Measurements from ENCODE around the gene MAP9. TPM values are rescaled to one million over a fixed set of nuclear protein-coding genes. Genes with fewer than 3 reads are reported as not detected.

MAP9 gene
- polyA plus RNA-seq, 1 of the 3 experiments (the other 2 are of a cell fraction) = 4.1 TPM

DNA sequence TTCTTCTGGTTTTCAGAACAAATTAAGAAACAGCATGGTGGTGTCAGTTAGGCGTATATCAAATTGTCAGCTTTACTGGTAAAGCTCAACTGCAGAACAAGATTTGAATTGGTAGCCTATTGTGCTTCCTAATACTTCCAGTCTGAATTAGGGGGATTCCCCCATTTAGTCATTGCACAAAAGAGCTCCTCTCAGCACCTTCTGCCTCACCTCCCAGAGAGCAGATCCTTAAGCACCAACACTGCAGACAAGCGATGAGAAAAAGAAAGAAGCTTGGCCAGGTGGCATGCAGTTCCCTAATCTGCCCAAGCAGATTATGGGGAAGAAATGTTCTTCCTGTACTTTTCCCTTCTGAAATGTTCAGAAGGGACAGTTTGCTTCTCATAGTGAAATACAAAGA, 9.2 kb downstream of the MAP9 start:
- H3K9me2 ChIP-seq = no peaks in the 10 kb centered on the region
- no peaks in the 10 kb centered on the region for H3K9me3 ChIP-seq
- no peak for TF ChIP-seq FOXJ3 (CRISPR knock-in tag; IDR thresholded peaks at IDR 0.05)
- no peak for TF ChIP-seq RXRA (IDR thresholded peaks at IDR 0.05; ENCODE audit: borderline replicate concordance, low read depth)
- no peak for TF ChIP-seq PBX3 (IDR thresholded peaks at IDR 0.05)
- TF ChIP-seq, protein P1, sequence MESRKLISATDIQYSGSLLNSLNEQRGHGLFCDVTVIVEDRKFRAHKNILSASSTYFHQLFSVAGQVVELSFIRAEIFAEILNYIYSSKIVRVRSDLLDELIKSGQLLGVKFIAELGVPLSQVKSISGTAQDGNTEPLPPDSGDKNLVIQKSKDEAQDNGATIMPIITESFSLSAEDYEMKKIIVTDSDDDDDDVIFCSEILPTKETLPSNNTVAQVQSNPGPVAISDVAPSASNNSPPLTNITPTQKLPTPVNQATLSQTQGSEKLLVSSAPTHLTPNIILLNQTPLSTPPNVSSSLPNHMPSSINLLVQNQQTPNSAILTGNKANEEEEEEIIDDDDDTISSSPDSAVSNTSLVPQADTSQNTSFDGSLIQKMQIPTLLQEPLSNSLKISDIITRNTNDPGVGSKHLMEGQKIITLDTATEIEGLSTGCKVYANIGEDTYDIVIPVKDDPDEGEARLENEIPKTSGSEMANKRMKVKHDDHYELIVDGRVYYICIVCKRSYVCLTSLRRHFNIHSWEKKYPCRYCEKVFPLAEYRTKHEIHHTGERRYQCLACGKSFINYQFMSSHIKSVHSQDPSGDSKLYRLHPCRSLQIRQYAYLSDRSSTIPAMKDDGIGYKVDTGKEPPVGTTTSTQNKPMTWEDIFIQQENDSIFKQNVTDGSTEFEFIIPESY (IDR thresholded peaks at IDR 0.05; ENCODE audit: borderline replicate concordance, low read depth) = no peak
- TF ChIP-seq REST (IDR thresholded peaks at IDR 0.05; ENCODE audit: low read depth, low read length) = no peak
- TF ChIP-seq RFX5 (IDR thresholded peaks at IDR 0.05; ENCODE audit: low read length) = no peak
- no peak for TF ChIP-seq SMC3 (IDR thresholded peaks at IDR 0.05; ENCODE audit: low read depth, low read length)
- no peak for TF ChIP-seq TEAD4 (IDR thresholded peaks at IDR 0.05; ENCODE audit: borderline replicate concordance, insufficient read depth)
- TF ChIP-seq TAF1 (IDR thresholded peaks at IDR 0.05; ENCODE audit: borderline replicate concordance, low read depth, low read length) = no peak
- TF ChIP-seq MAX (IDR thresholded peaks at IDR 0.05; ENCODE audit: low read depth) = no peak
- TF ChIP-seq SIN3A (IDR thresholded peaks at IDR 0.05; ENCODE audit: borderline replicate concordance, low read depth, low read length) = no peak
- TF ChIP-seq YY1 (IDR thresholded peaks at IDR 0.05; ENCODE audit: low read depth) = no peak
- TF ChIP-seq JUND (IDR thresholded peaks at IDR 0.05) = no peak
- no peak for TF ChIP-seq EZH2phosphoT487 (IDR thresholded peaks at IDR 0.05; ENCODE audit: borderline replicate concordance, low read depth)
- no peak for TF ChIP-seq MEF2A (IDR thresholded peaks at IDR 0.05; ENCODE audit: borderline replicate concordance, low read depth)
- TF ChIP-seq, protein P2, sequence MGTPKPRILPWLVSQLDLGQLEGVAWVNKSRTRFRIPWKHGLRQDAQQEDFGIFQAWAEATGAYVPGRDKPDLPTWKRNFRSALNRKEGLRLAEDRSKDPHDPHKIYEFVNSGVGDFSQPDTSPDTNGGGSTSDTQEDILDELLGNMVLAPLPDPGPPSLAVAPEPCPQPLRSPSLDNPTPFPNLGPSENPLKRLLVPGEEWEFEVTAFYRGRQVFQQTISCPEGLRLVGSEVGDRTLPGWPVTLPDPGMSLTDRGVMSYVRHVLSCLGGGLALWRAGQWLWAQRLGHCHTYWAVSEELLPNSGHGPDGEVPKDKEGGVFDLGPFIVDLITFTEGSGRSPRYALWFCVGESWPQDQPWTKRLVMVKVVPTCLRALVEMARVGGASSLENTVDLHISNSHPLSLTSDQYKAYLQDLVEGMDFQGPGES (IDR thresholded peaks at IDR 0.05; ENCODE audit: low read depth, low read length) = no peak
- H3K4me2 ChIP-seq = no peak overlapping the region
- CTCF ChIA-PET = interaction anchor here (1.3 kb wide), 2 partner anchors 12 to 560 kb away, joined by 3 to 4 read pairs; no protein-coding TSS in a partner anchor
- peaks cover 6% of the 10 kb centered on the region for H3F3A ChIP-seq (replicated peaks; ENCODE audit: insufficient read depth)
- H3K4me1 ChIP-seq (ENCODE audit: control insufficient read depth in 1 of 2, insufficient read depth in 2 of 2, low read depth in 1 of 2, low read length in 1 of 2) = no peaks in the 10 kb centered on the region
- DNase-seq = no peak
- no peaks in the 10 kb centered on the region; the same call in 1 of the 2 replicates for H3K79me2 ChIP-seq (ENCODE audit: insufficient read depth)
- WGBS (ENCODE audit: low lambda C conversion rate) = 94% methylated on average over 2 of the region's 2 CpGs
- H3K36me3 ChIP-seq (replicated peaks in 1 of 2; ENCODE audit: control insufficient read depth in 1 of 2, insufficient read depth in 2 of 2, low read length in 1 of 2) = peaks cover 3 to 53% of the 10 kb centered on the region in 2 experiments
- no peak overlapping the region for H3K27ac ChIP-seq (ENCODE audit: low read depth in 2 of 2, low read length in 1 of 2)
- H3K4me3 ChIP-seq (ENCODE audit: low read depth in 2 of 2, low read length in 1 of 2) = no peak overlapping the region
- H3K9ac ChIP-seq = no peak overlapping the region
- POLR2A ChIA-PET = no interaction called here
- no peaks in the 10 kb centered on the region for H3K27me3 ChIP-seq (ENCODE audit: insufficient read depth)
- no peak overlapping the region for H2AFZ ChIP-seq (ENCODE audit: low read depth)
- H4K20me1 ChIP-seq (ENCODE audit: insufficient read depth) = no peaks in the 10 kb centered on the region
